GM18870 (cell line): ENCODE data around the gene PTPA.
"Not testable (repeated sequence)": the region's sequence is repeated elsewhere in the genome, so short reads cannot be mapped to it uniquely, and the experiment has no call there.

Experiments
- ATAC-seq: cut with Tn5 transposase; IDR thresholded peaks from one replicate; pipeline ENCODE4 v1.9.1; 2021; ENCODE audit warnings: moderate library complexity; ENCODE audit not compliant: unreplicated experiment

PTPA gene

GRCh38 chr9:129150672-129151211 lies 39.5 kb downstream of the PTPA start:
- ATAC-seq = no peak

- no peak for ATAC-seq
Observed at GRCh38 chr9:129151469-129151868, 40.3 kb downstream of the PTPA start.

GRCh38 chr9:129154866-129155477 lies 43.8 kb downstream of the PTPA start:
- ATAC-seq = no peak

- ATAC-seq = no peak
Observed at GRCh38 chr9:129156163-129156562, 44.9 kb downstream of the PTPA start.

- no peak for ATAC-seq
Observed at GRCh38 chr9:129160712-129161533, 49.7 kb downstream of the PTPA start.

- ATAC-seq = no peak
Observed at GRCh38 chr9:129161534-129161837, 50.3 kb downstream of the PTPA start.

GRCh38 chr9:129162497-129163197 lies 51.4 kb downstream of the PTPA start:
- no peak for ATAC-seq

- not testable (repeated sequence) for ATAC-seq
Observed at GRCh38 chr9:129163198-129163670, 52.0 kb downstream of the PTPA start.

GRCh38 chr9:129163753-129164152 lies 52.5 kb downstream of the PTPA start:
- ATAC-seq = no peak

GRCh38 chr9:129164246-129164930 lies 53.2 kb downstream of the PTPA start:
- no peak for ATAC-seq

GRCh38 chr9:129165198-129165597 lies 54.0 kb downstream of the PTPA start:
- no peak for ATAC-seq

GRCh38 chr9:129166623-129167557 lies 55.7 kb downstream of the PTPA start:
- no peak for ATAC-seq

- no peak for ATAC-seq
Observed at GRCh38 chr9:129170229-129170628, 59.0 kb downstream of the PTPA start.

GRCh38 chr9:129171993-129172751 lies 61.0 kb downstream of the PTPA start:
- ATAC-seq = no peak

- no peak for ATAC-seq
Observed at GRCh38 chr9:129172816-129173215, 61.6 kb downstream of the PTPA start.

- ATAC-seq = no peak
Observed at GRCh38 chr9:129173296-129174101, 62.3 kb downstream of the PTPA start.

GRCh38 chr9:129174102-129174723 lies 63.0 kb downstream of the PTPA start:
- no peak for ATAC-seq
